Osteoblast (primary cell): ENCODE measurements around the gene KLRD1. TPM values are rescaled to one million over a fixed set of nuclear protein-coding genes. Genes with fewer than 3 reads are reported as not detected.

Experiments used
- DNase-seq: peaks from one replicate; pipeline ENCODE4 v3.0.0; 2011; ENCODE audit warnings: low spot score, mixed read lengths; ENCODE audit not compliant: insufficient read length; ENCODE audit errors: missing footprints
- H2AFZ ChIP-seq: 2 replicates; pipeline ENCODE4 v1.6.0; 2011; ENCODE audit warnings: mild to moderate bottlenecking, low read length
- H3K27ac ChIP-seq: 2 replicates; pipeline ENCODE4 v1.5.1; 2011; ENCODE audit warnings: mild to moderate bottlenecking, low read depth, low read length, moderate library complexity
- H3K27me3 ChIP-seq: 2 replicates; pipeline ENCODE4 v1.6.0; 2012; ENCODE audit warnings: mild to moderate bottlenecking, control low read depth, inconsistent platforms, low read length, moderate library complexity; ENCODE audit not compliant: insufficient read depth
- H3K36me3 ChIP-seq: 2 replicates; pipeline ENCODE4 v1.5.1; 2011; ENCODE audit warnings: mild to moderate bottlenecking, low read length, control low read depth, moderate library complexity; ENCODE audit not compliant: insufficient read depth
- H3K4me1 ChIP-seq: 2 replicates; pipeline ENCODE4 v1.5.1; 2011; ENCODE audit warnings: mild to moderate bottlenecking, low read length, control low read depth, moderate library complexity; ENCODE audit not compliant: insufficient read depth
- H3K4me2 ChIP-seq: 2 replicates; pipeline ENCODE4 v1.6.0; 2011; ENCODE audit warnings: mild to moderate bottlenecking, low read length; ENCODE audit not compliant: insufficient read depth
- H3K4me3 ChIP-seq: fragments of 200-600 bp; sonication (generic); 3 replicates; pipeline ENCODE4 v1.5.1; 2012; ENCODE audit warnings: mild to moderate bottlenecking, low read length, inconsistent platforms; ENCODE audit not compliant: insufficient read depth
- H3K79me2 ChIP-seq: 2 replicates; pipeline ENCODE4 v1.6.0; 2012; ENCODE audit warnings: mild to moderate bottlenecking, low read length, control low read depth, inconsistent platforms; ENCODE audit not compliant: insufficient read depth
- H3K9me3 ChIP-seq: 2 replicates; pipeline ENCODE4 v1.5.1; 2011; ENCODE audit warnings: low read depth, low read length, control low read depth
- H4K20me1 ChIP-seq: 2 replicates; pipeline ENCODE4 v1.6.0; 2012; ENCODE audit warnings: mild to moderate bottlenecking, low read length, control low read depth; ENCODE audit not compliant: insufficient read depth
- CTCF ChIP-seq: IDR thresholded peaks from 2 replicates; pipeline ENCODE4 v1.5.1; 2011; ENCODE audit warnings: mild to moderate bottlenecking, low read depth, low read length, moderate library complexity; ENCODE audit errors: extremely low read depth
- total RNA-seq: library from RNA; depleted of rRNA; stranded (reverse); fragments of >200 nt; gene quantifications from 2 replicates; pipeline ENCODE4 v1.2.3, GENCODE V29; 2012

The KLRD1 gene
- total RNA-seq, 1 donor, result 0.36 TPM

- H3K27me3 ChIP-seq, result no peaks in the 10 kb centered on the region
- no peak overlapping the region for H3K27ac ChIP-seq
- peaks cover 20% of the 10 kb centered on the region for H3K4me1 ChIP-seq
- no peak overlapping the region for H3K4me3 ChIP-seq
- no peak for DNase-seq
- no peaks in the 10 kb centered on the region for H4K20me1 ChIP-seq
- no peaks in the 10 kb centered on the region for H3K36me3 ChIP-seq
- no peaks in the 10 kb centered on the region for H3K79me2 ChIP-seq
- H2AFZ ChIP-seq, result no peak overlapping the region
- H3K9me3 ChIP-seq, result no peaks in the 10 kb centered on the region
- TF ChIP-seq CTCF, result no peak
- H3K4me2 ChIP-seq, result no peak overlapping the region
Measured at GRCh38 chr12:10358131-10358530, 50.5 kb downstream of the KLRD1 start.

- no peak overlapping the region for H3K4me2 ChIP-seq
- no peaks in the 10 kb centered on the region for H3K27me3 ChIP-seq
- no peaks in the 10 kb centered on the region for H4K20me1 ChIP-seq
- no peaks in the 10 kb centered on the region for H3K79me2 ChIP-seq
- no peak overlapping the region for H3K27ac ChIP-seq
- H3K4me1 ChIP-seq, result peaks cover 28% of the 10 kb centered on the region
- H2AFZ ChIP-seq, result peak overlapping the region; percentile 40
- TF ChIP-seq CTCF, result no peak
- no peaks in the 10 kb centered on the region for H3K9me3 ChIP-seq
- DNase-seq, result no peak
- no peaks in the 10 kb centered on the region for H3K36me3 ChIP-seq
- H3K4me3 ChIP-seq, result no peak overlapping the region
Measured at GRCh38 chr12:10358969-10359368, 51.3 kb downstream of the KLRD1 start.

GRCh38 chr12:10361084-10361483 is 53.4 kb downstream of the KLRD1 start:
- peak overlapping the region; percentile 61 for H3K4me2 ChIP-seq
- H3K27me3 ChIP-seq, result no peaks in the 10 kb centered on the region
- H2AFZ ChIP-seq, result peak overlapping the region; percentile 42
- H3K27ac ChIP-seq, result no peak overlapping the region
- H3K4me3 ChIP-seq, result no peak overlapping the region
- no peak for DNase-seq
- H3K9me3 ChIP-seq, result no peaks in the 10 kb centered on the region
- H3K36me3 ChIP-seq, result no peaks in the 10 kb centered on the region
- H4K20me1 ChIP-seq, result no peaks in the 10 kb centered on the region
- TF ChIP-seq CTCF, result no peak
- H3K4me1 ChIP-seq, result peaks cover 43% of the 10 kb centered on the region
- no peaks in the 10 kb centered on the region for H3K79me2 ChIP-seq

GRCh38 chr12:10361622-10362021 is 54.0 kb downstream of the KLRD1 start:
- Histone ChIP-seq H3K4me2 (peak overlapping the region; percentile 61), H3K4me3 (no peak overlapping the region), H4K20me1 (no peaks in the 10 kb centered on the region), H3K79me2 (no peaks in the 10 kb centered on the region), H3K9me3 (no peaks in the 10 kb centered on the region), H3K27me3 (no peaks in the 10 kb centered on the region), H3K36me3 (no peaks in the 10 kb centered on the region), H2AFZ (peak overlapping the region; percentile 42), H3K4me1 (peaks cover 48% of the 10 kb centered on the region), H3K27ac (no peak overlapping the region)
- no peak for TF ChIP-seq CTCF
- no peak for DNase-seq
